ENCODE measurements around the gene PNLIPRP3.

GRCh38 chr10:116430288-116430687 is 2.6 kb downstream of the PNLIPRP3 start:
- TF ChIP-seq, protein P1, sequence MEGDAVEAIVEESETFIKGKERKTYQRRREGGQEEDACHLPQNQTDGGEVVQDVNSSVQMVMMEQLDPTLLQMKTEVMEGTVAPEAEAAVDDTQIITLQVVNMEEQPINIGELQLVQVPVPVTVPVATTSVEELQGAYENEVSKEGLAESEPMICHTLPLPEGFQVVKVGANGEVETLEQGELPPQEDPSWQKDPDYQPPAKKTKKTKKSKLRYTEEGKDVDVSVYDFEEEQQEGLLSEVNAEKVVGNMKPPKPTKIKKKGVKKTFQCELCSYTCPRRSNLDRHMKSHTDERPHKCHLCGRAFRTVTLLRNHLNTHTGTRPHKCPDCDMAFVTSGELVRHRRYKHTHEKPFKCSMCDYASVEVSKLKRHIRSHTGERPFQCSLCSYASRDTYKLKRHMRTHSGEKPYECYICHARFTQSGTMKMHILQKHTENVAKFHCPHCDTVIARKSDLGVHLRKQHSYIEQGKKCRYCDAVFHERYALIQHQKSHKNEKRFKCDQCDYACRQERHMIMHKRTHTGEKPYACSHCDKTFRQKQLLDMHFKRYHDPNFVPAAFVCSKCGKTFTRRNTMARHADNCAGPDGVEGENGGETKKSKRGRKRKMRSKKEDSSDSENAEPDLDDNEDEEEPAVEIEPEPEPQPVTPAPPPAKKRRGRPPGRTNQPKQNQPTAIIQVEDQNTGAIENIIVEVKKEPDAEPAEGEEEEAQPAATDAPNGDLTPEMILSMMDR (IDR thresholded peaks at IDR 0.05), result no peak
- no peak for TF ChIP-seq POLR2A (IDR thresholded peaks at IDR 0.05)
